ENCODE results near the gene FEN1.

- no peak for TF ChIP-seq CTCF (IDR thresholded peaks at IDR 0.05)
- no peak for TF ChIP-seq POLR2A (IDR thresholded peaks at IDR 0.05)
- TF ChIP-seq EP300 (IDR thresholded peaks at IDR 0.05): no peak
These were observed 41.3 kb upstream of the FEN1 start for GRCh38 chr11:61751384-61751783.
